Measurements from ENCODE around the gene ASTL.
A peak's percentile ranks its signal among the peaks of the same experiment; 100 is the strongest.

The ASTL gene

GRCh38 chr2:96170626-96171025 is 32.3 kb upstream of the ASTL start:
- TF ChIP-seq TCF12 (IDR thresholded peaks at IDR 0.05; ENCODE audit: low read depth), result no peak
- no peak for TF ChIP-seq TEAD4 (IDR thresholded peaks at IDR 0.05)
- TF ChIP-seq REST (IDR thresholded peaks at IDR 0.05; ENCODE audit: low read depth), result no peak
- TF ChIP-seq USF1 (IDR thresholded peaks at IDR 0.05), result no peak
- TF ChIP-seq TAF1 (IDR thresholded peaks at IDR 0.05; ENCODE audit: low read depth), result no peak
- no peak for TF ChIP-seq EP300 (IDR thresholded peaks at IDR 0.05; ENCODE audit: borderline replicate concordance)
- TF ChIP-seq RAD21 (IDR thresholded peaks at IDR 0.05; ENCODE audit: low read depth), result no peak
- TF ChIP-seq CEBPB (IDR thresholded peaks at IDR 0.05), result no peak
- TF ChIP-seq NFIC (IDR thresholded peaks at IDR 0.05), result no peak
- TF ChIP-seq MAX (IDR thresholded peaks at IDR 0.05), result no peak
- TF ChIP-seq FOXM1 (IDR thresholded peaks at IDR 0.05; ENCODE audit: borderline replicate concordance, low read depth), result no peak
- TF ChIP-seq YY1 (IDR thresholded peaks at IDR 0.05; ENCODE audit: low read depth), result no peak
- no peak for TF ChIP-seq CREB1 (IDR thresholded peaks at IDR 0.05; ENCODE audit: low read depth)
- TF ChIP-seq EGR1 (IDR thresholded peaks at IDR 0.05), result no peak
- no peak for TF ChIP-seq ZBTB7A (IDR thresholded peaks at IDR 0.05; ENCODE audit: low read depth)

GRCh38 chr2:96169868-96170507 is 31.7 kb upstream of the ASTL start:
- TF ChIP-seq EP300 (IDR thresholded peaks at IDR 0.05; ENCODE audit: borderline replicate concordance) (no peak), MAX (IDR thresholded peaks at IDR 0.05) (no peak), USF1 (IDR thresholded peaks at IDR 0.05) (no peak), EGR1 (IDR thresholded peaks at IDR 0.05) (no peak), TAF1 (IDR thresholded peaks at IDR 0.05; ENCODE audit: low read depth) (no peak), ZBTB7A (IDR thresholded peaks at IDR 0.05; ENCODE audit: low read depth) (no peak), TCF12 (IDR thresholded peaks at IDR 0.05; ENCODE audit: low read depth) (no peak)

- TF ChIP-seq MAX (IDR thresholded peaks at IDR 0.05) (no peak), USF1 (IDR thresholded peaks at IDR 0.05) (no peak), TCF12 (IDR thresholded peaks at IDR 0.05; ENCODE audit: low read depth) (no peak), TEAD4 (IDR thresholded peaks at IDR 0.05) (no peak), TAF1 (IDR thresholded peaks at IDR 0.05; ENCODE audit: low read depth) (no peak), YY1 (IDR thresholded peaks at IDR 0.05; ENCODE audit: low read depth) (no peak)
Observed at GRCh38 chr2:96167407-96168013, 29.2 kb upstream of the ASTL start.

GRCh38 chr2:96164459-96165184 is 26.3 kb upstream of the ASTL start:
- TF ChIP-seq USF1 (IDR thresholded peaks at IDR 0.05) (peak; percentile 72), EP300 (IDR thresholded peaks at IDR 0.05; ENCODE audit: borderline replicate concordance) (no peak)

GRCh38 chr2:96163768-96164429 is 25.6 kb upstream of the ASTL start:
- TF ChIP-seq TAF1 (IDR thresholded peaks at IDR 0.05; ENCODE audit: low read depth) (no peak), CREB1 (IDR thresholded peaks at IDR 0.05; ENCODE audit: low read depth) (no peak), EGR1 (IDR thresholded peaks at IDR 0.05) (no peak), MAX (IDR thresholded peaks at IDR 0.05) (no peak), CEBPB (IDR thresholded peaks at IDR 0.05) (no peak), YY1 (IDR thresholded peaks at IDR 0.05; ENCODE audit: low read depth) (no peak), TCF12 (IDR thresholded peaks at IDR 0.05; ENCODE audit: low read depth) (no peak)

- no peak for TF ChIP-seq YY1 (IDR thresholded peaks at IDR 0.05; ENCODE audit: low read depth)
- no peak for TF ChIP-seq MAX (IDR thresholded peaks at IDR 0.05)
- no peak for TF ChIP-seq FOXM1 (IDR thresholded peaks at IDR 0.05; ENCODE audit: borderline replicate concordance, low read depth)
- TF ChIP-seq CREB1 (IDR thresholded peaks at IDR 0.05; ENCODE audit: low read depth), result no peak
- no peak for TF ChIP-seq TEAD4 (IDR thresholded peaks at IDR 0.05)
Observed at GRCh38 chr2:96163415-96163767, 25.1 kb upstream of the ASTL start.
